Activated effector memory CD4-positive, alpha-beta T cell treated with anti-CD3 and anti-CD28 coated beads, Interleukin-2, amount 50 U/mL, for 16 hours (primary cell): Measurements from ENCODE around the gene MMEL1.
A peak's percentile ranks its signal among the peaks of the same experiment; 100 is the strongest.

Experiments used
- DNase-seq: peaks from one replicate; pipeline ENCODE4 v3.0.0-alpha.2; 2020

MMEL1 gene

DNA sequence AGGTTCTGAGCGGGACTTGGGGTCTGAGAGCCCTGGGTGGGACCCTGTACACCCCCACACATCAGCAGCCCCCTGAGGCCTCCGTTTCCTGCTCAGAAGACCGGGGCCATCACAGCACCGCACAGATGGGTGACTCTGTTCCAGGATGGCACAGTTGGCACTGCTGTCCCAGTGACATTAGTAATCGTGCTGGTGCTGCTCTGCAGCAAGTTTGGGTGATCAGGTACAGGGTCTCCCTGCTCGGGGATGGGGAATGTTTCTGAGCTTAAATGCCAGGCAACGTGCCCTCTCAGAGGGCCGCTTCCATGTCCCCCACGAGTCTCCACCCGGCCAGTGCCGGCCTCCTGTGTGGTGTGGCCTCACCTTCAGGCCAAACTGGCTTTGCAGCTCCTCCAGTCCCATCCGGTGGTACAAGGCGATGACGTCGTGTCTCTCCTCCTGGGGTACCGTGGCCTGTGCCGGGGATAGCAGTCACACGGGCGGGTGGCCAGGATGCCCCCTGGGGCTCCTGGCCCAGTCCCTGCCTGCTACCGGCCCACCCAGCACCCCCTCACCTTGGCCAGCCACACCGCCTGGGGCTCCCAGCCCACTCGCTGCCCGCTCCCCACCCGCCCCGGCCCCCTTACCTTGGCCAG is 29.2 kb downstream of the MMEL1 start:
- DNase-seq: no peak

DNA sequence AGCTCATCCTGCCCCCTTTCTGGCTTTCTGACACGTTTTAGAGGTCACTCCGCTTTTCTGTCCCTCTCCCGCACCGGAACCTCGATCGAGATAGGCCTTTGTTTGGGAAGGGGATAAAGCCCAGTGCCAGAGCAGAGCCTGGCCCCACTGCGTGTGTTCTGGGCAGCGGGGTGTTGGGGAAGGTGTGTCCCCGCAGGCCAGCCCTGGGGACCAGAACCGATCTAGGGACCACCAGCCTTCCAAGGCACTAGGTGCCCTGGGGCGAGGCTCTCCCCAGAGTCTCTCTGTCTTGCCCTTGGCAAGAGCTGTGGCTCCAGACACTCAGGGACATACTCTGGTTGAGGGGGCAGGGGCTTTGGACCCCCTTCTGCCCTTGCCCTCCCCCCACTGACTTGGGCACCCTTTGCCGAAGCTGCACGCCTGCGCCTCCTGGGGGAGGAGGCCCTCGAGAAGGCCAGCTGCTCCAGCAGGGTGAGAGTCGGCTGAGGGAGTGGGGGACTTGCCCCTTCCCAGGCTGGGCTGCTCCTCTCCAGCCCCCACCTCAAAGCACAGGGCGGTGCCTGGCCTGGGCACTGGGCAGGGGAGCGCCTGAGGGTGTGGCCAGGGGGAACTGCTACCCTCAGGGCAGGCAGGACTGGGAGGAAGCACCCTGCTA is 29.8 kb downstream of the MMEL1 start:
- DNase-seq: no peak

DNA sequence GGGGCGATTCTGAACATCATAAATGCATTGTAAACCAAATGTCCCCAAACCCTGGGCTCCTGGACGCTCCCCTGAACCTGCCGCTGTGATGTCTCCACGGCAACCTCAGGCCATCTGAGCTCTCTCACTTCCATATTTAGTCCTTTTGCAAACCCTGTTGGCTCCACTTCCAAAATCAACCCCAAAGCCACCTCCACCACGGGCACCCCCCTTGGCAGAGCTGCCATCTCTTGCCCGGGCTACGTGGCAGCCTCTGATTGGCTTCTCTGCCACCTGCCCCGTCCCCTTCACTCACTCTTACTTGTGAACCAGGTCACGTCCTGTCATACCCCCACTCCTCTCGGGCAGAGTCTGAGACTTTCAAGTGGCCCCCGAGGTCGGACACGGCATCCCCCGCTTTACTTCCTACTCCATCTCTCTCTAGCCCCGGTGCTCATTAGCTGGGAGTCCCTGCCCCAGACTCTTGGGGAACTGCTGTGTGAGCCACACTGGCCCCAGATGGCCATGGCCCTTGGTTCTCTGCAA is 30.4 kb downstream of the MMEL1 start:
- DNase-seq: no peak

DNA sequence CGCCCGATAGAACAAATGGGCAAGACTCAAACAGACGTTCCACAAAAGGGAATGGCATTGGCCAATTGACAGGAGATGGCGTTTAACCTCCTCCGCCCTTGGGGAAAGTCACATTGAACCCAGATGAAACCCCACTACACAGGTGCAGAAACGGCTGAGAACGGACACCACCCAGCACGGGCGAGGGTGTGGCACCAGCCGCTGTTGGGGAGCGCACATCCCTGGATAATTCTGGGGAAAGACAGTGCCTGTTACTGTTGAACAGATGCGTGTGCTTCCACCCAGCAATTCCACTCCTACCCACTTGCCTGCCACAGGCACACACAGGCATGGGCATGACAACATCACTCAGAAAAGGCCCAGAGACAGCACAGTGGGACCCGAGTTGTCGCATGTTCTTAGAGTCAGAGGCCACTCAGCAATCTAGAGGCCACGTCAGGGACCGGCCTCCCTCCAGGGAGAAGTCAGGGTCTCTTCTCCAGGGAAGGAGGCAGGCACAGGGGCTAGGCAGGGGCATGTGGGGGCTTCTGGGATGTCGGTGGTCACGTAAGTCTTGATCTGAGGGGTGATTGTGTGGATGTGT is 31.0 kb downstream of the MMEL1 start:
- no peak for DNase-seq

DNA sequence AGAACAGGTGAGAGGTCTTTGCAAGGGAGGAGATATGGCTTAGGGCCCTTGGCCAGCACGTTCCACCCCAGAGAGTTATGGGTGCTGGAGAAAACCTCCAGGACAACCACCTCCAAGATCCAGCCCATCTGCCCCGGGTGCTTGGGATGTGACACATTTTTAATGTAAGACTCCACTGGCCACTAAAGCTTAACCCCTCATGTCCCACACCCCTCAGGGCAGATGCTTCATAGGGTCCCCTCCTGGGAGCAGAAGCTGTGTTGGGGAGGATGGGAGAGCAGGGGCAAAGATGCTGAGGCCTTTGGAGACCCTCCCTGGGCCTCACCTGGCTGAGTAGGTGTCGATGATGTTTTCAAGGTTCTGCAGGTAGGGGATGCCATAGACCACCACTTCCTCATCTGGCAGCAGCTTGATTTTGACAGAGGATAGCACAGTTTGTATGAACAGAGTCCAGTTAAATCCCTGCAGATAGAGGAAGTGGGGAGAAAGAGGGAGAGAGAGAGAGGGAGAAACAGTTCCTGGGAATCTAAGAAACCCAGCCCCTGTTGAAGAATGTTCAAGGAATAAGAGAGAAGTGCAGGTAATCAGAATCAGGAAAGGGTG is 34.4 kb downstream of the MMEL1 start:
- DNase-seq: no peak

DNA sequence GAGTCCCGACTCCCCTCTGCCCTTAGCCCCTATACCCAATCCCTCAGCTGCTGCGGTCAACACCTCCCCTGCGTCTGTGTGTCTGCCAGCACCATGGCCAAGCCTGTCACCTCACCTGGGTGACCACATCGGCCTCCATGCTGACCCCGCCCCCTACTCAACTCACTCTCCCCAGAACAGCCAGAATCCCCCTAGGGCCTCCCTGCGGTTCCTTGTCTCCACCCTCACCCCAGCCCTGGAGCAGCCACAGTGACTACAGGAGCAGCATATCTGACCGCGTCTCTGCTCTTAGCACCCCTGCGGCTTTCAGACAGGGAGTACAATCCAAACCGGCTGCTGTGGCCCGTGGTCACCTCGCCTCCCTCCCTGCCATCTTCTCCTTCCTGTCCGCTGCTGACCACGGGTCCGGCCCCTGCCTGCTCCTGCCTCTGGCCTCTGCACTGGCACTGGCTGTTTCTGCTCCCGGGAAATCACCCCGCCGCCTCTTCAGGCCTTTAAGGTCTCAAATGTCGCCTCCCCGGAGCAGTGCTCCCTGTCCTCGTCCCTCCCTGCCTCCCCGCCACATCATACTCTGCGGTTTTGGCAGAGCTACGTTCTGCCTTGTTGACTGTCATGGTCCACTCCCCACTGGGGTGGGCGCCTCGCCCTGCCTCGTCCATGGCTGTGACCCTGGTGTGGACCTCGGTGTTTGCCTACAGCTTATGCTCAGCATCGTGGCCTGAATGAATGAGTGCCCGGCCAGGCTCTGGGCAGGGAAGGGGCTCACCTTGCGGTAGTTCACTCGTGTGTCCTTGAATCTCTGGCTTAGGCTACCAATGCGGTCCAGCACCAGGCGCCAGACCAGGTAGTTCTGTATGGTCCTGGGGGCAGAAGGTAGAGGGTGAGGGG is 35.1 kb downstream of the MMEL1 start:
- DNase-seq: peak; percentile 60

DNA sequence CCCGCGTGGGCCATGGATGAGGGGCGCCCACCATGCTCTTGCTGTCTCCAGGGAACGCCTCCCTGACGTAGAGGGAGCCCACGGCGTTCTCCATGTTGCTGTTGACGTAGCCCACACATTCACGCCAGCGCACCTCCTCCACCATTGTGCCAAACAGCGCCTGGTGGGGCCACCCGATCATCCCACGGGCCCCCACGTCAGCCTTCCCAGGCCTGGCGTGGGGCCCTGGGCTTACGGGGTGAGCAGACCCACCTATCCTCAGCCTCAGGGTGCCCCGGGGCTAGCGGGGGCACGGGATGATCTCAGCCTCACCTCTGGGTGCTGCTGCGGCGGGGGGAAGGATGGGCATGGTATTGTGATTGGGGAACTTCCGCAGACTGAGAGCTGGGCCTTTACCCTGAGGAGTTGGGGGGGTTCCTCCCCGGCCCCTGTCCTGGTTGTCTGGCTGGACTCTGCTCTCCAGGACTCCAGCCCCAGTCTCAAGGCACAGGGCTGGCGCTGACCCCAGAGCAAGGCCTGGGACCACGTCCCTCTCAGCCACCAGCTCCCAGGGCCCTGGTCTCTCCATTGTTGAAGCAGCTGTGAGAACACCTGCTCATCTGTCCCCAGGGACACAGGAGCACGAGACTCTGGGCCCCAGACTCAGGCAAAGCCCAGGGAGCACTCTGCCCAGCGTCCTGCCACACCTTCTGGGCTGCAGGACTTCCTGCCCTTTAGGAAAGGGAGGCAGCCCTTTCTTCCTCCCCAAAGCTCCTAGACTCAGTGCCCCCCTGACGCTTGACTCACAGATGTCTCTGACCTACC is 36.1 kb downstream of the MMEL1 start:
- no peak for DNase-seq

DNA sequence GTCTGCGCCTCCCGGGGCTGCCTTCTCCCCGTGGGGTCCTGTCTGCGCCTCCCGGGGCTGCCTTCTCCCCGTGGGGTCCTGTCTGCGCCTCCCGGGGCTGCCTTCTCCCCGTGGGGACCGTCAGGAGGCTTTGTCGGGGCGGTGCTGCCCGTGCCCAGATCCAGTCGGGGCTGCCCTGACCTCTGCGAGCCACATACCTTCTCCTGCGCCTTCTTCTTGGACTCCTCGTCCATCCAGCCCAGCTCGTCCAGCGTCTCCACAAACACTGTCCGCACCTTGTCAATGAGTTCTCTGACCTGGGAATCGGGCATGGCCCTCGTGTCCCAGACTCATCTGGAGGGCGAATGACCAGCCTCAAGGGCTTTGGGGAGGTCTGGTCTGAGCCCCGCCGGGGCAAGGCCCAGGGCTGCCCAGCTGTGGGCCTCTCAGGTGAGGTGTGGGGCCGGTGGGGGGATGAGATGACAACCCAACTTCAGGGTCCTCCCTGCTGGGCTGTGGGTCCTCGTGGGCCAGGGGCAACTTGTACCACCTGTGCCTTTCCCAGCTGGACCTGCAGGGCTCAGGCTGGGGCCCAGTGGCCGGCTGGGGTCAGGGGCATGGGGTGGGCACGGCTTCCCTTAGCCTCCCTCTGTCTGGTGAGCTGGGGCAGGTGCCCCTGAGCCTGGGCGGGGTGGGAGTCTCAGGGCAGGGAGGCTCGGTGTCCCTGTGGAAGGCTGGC is 36.8 kb downstream of the MMEL1 start:
- peak; percentile 56 for DNase-seq

DNA sequence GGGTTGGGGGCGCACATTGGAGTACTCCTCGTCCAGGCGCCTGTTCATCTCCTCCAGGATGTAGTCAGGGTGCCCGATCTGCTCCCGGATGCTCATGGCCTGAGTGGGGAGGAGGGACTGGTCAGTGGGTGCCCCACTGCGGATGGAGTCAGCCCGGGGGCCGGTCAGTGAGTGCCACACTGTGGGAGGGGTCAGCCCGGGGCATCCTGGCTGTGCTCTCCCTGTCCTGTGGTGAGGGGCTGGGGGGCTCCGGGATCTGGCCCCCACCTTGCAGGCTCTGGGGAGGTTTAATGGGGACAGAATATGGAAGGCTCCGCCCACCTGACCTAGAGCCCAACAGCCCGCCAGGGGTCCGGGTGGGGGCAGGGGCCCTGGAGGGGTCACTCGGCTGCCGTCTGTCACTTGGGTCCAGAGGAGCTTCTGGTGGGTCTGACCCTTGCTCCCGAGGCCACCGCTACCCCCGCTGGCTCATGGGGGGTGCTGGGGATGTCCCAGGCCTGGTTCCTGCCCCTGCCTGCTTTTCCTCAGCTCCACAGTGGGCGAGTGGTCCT is 37.5 kb downstream of the MMEL1 start:
- DNase-seq: peak; percentile 59

DNA sequence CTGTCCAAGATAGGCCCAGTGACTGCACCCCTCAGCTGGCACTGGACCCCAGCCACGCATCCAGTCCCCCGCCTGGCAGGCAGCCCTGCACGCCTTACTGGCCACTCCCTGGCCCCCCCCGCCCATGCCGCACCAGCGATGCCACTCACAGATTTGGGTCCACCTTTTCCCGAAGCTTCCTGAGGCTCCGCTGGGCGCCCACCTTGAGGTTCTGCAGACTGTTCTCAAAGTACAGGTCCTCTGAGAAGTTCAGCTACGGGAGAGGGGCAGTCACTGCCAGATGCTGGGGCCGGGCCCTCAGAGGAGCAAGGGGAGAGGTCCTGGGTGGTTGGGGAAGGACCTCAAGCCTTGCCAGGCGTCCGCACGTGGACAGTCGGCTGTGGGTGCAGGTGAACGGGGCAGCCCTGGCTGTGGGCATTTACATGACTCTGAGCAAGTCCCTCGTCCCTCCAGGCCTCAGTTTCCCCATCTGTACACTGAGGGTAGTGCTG is 38.1 kb downstream of the MMEL1 start:
- peak; percentile 59 for DNase-seq

DNA sequence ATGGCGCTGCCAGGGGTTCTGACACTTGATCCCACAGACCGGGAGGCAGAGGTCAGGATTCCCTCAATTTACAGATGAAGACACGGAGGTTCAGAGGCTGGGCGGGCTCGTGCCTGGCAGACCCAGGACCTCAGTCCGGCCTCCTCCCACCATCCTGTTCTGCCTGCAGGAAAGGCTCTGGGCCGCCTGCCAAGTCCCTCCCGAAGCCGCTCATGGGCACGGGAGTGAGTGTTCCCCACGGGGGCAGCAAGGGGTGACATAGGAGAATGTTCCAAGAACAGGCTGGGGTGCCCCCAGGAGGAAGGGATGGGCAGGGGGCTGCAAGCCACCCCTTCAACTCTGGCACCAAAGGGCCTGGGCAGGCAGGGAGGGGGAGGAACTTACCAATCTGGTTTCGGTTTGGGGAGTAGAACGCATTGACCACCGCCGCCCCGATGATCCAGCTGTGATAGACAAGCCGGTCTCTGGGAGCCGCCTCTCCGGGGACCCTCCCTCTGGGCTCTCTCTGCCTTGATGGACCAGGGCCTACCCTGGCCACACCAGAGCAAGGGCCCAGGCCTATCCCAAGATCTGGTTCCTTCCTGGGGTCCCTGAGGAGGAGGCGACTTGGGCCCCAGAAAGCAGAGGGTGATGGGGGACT is 38.7 kb downstream of the MMEL1 start:
- peak; percentile 57 for DNase-seq

DNA sequence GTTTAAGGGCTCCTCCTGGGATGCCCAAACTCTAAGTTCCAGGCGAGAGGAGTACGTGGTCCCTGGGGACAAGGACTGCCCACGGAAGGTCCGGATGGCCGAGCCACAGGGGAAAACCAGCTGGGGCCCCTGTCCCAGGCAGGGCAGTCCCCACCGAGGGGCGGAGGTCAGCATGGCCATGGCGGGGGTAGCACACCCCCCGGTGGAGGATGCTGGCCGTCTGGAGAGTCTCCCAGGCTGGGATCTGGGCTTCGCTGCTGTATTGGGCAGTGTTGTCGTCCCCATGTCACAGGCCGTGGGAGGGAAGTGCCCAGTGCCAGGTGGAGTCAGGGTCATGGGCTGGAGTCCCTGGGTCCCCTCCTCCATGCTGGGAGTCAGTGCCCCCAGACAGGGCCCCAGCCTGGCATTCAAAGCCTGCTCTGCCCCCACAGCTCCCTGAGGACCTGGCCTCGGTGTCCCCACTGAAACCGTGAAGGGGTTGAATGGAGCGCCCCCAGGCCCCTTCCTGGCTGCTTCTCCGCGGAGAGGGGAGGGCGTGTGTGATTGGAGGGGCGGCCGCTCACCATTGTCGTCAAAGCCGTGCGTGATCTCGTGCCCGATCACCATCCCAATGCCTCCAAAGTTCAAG is 39.5 kb downstream of the MMEL1 start:
- peak; percentile 60 for DNase-seq

DNA sequence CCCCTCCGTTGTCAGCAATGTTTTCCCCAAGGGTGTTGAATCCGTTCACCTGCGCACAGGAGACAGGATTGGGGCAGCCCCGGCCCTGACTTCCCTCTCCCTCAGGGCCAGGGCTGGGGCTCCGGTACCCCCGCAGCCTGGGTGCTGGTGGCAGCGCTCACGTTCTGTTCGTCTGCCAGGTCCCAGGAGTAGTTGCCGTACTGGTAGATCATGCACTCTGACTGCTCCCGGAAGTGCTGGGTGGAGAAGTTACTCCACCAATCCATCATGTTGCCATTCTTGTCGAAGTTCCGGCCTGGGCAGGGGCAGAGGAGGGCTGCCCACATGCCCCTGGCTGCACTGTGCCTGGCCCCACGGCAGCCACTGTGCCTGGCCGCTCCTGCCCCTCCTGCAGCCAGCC is 40.1 kb downstream of the MMEL1 start:
- DNase-seq: peak; percentile 61

DNA sequence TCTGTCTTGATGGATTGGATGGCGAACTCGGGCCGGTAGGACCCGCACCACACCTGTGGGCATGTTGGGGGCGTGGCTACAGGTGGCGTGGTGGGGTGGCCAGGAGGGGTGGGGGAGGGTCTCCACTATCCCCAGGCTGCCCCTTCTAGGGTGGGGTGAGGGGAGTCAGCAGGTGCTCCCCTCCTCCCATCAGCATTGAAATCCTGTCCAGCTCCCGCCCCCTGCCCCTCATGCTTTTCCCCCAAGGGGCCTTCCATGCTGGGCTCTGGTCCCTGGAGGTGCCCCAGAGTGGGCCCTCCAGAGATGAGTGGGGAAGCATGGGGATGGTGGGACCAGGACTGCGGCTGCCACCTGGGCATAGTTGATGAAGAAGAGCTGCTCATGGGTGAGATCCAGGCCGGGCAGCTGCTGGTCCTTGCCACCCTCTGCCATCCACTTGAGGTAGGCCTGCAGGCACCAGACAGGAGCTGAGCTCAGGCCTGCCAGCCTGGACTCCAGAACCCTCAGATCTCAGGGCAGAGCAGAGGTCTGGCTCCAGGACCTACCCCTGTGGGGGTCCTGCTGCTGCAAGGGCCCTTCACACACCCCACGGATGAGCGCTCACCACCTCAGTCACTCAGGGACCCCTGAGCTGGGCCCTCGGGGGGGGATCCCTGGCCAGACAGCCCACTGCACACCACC is 41.1 kb downstream of the MMEL1 start:
- DNase-seq: peak; percentile 57

DNA sequence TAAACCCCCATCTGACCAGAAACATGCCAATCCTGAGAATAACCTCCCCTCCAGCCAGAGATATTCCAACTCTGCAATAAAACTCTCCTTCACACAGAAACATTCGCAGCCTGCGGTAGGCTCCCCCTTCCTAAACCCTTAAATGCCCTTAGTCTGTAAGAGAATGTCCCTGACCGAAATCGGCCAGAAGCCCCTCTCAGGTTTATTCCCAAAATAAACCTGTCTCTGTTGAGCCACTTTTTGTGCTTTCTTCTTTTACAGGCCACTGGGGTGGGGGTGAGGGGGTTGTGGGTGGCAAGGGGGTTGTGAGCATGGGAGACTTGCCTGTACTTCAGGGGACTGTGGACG is 41.6 kb downstream of the MMEL1 start:
- DNase-seq: peak; percentile 54

DNA sequence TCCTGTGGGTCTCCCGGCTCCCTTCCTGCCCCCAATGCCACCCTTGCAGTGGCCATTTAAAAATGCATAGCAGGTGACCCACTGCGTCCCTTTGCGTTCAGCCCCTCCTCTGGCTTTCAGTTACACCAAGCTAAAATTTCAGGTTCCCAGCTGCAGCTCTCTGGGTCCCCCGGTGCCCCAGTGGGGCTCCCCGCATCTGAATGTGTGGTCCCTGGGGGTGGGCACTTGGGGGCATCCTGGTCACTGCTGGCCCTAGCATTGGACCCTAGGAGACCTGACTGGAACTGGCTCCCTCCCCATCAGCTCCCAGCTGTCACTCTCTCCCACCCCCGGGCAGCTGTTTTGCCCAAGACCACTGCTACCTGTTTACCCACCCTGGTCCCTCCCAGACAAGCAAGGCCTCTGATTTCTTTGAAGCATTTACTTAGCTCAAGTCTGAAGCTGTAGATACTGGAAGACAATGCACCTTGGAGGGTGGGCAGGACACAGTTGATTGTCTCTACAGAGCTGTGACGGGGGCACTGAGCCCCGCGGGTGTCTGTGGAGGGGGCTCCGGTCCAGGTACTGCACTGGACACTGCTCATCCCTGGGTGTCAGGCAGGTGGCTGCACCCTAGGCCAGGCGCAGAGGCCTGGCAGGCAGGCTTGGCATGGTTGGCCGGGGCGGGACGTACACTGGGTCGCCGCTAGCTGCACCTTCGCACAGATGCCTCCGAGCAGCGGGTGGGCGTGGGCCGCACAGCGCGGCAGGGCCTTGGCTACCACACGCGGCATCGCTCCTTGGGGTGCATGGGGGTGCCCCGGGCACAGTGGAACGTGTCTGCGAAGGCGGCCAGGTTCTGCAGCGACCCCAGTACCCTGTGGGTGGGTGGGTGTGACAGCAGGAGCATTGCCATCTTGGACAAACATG is 42.3 kb downstream of the MMEL1 start:
- DNase-seq: peak; percentile 64

DNA sequence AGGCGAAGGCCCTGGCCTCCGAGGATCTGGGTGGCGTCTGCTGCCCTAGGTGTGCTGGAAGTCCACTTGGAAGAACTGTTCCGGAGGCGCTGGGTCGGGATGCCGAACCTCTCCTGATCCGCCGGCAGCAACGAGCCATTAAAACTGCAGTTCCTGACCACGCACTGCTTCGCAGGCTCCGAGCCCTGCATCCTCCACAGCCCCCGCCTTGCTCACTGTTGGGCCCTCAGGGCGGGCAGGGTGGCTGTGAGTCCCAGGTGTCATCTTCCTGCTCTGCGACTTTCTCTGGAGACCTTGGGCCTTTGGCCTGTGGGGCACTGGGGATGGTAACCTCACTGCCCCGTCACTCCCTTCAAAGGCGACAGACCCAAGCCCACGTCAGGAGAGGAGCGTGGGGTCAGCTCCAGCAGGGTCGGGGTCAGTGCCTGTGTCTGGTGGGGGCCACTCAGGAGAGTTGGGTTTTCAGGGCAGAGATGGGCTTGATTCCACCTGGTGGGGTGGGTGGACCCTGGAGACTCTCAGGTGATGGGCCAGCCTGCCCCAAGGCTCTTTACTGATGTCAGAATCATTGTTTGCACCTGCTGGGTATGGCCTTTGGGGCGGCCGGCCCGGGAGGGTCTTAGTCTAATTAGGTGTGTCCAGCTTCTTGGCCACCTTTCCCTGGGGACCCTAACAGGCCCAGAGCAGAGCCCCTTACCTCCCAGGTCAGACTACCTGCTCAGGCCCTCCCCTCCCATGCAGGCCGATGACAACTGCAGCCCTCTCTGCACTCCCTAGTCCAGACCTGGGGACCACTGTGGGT is 43.2 kb downstream of the MMEL1 start:
- no peak for DNase-seq
